Nephron (organoid): Measurements from ENCODE around the gene PPARG.

Source experiments
- H3K27ac Mint-ChIP-seq, 3 experiments: 2 replicates each; pipeline ENCODE4 v1.8.0; 2020; ENCODE audit warnings: mixed read lengths in 3 of 3, mild to moderate bottlenecking in 2 of 3, moderate library complexity in 1 of 3
- H3K27me3 Mint-ChIP-seq: 2 replicates; pipeline ENCODE4 v1.8.0; 2021; ENCODE audit warnings: low read depth, mild to moderate bottlenecking, moderate library complexity, mixed read lengths
- H3K36me3 Mint-ChIP-seq: 2 replicates; pipeline ENCODE4 v1.8.0; 2020; ENCODE audit warnings: low read depth, mixed read lengths
- H3K4me1 Mint-ChIP-seq: 2 replicates; pipeline ENCODE4 v1.8.0; 2020; ENCODE audit warnings: mixed read lengths
- H3K4me3 Mint-ChIP-seq, 3 experiments: 2 replicates each; pipeline ENCODE4 v1.8.0; 2020; ENCODE audit warnings: mild to moderate bottlenecking in 3 of 3, mixed read lengths in 3 of 3, moderate library complexity in 2 of 3
- H3K9me3 Mint-ChIP-seq: 2 replicates; pipeline ENCODE4 v1.8.0; 2020; ENCODE audit warnings: mixed read lengths
- TF ChIP-seq, protein P1 (sequence below), 3 experiments: fragments of 200-600 bp; sonication (generic); IDR thresholded peaks; one replicate each; pipeline ENCODE4 v1.5.0; 2021; ENCODE audit warnings: antibody characterized with exemption in 3 of 3; ENCODE audit not compliant: unreplicated experiment in 3 of 3

The PPARG gene

GRCh38 chr3:12439161-12439940 is 150.5 kb downstream of the PPARG start:
- Mint-ChIP-seq H3K27ac (peak overlapping the region; percentile 48 to 79 (median 78)), H3K4me1 (peaks cover 83% of the 10 kb centered on the region), H3K36me3 (no peaks in the 10 kb centered on the region), H3K27me3 (peaks cover 24% of the 10 kb centered on the region), H3K9me3 (no peaks in the 10 kb centered on the region), H3K4me3 (no peak overlapping the region)
- TF ChIP-seq, protein P1, sequence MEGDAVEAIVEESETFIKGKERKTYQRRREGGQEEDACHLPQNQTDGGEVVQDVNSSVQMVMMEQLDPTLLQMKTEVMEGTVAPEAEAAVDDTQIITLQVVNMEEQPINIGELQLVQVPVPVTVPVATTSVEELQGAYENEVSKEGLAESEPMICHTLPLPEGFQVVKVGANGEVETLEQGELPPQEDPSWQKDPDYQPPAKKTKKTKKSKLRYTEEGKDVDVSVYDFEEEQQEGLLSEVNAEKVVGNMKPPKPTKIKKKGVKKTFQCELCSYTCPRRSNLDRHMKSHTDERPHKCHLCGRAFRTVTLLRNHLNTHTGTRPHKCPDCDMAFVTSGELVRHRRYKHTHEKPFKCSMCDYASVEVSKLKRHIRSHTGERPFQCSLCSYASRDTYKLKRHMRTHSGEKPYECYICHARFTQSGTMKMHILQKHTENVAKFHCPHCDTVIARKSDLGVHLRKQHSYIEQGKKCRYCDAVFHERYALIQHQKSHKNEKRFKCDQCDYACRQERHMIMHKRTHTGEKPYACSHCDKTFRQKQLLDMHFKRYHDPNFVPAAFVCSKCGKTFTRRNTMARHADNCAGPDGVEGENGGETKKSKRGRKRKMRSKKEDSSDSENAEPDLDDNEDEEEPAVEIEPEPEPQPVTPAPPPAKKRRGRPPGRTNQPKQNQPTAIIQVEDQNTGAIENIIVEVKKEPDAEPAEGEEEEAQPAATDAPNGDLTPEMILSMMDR (IDR thresholded peaks at IDR 0.05; ENCODE audit: unreplicated experiment in 3 of 3) = no peak

- H3K4me1 Mint-ChIP-seq = peaks cover 88% of the 10 kb centered on the region
- TF ChIP-seq, protein P1 (IDR thresholded peaks at IDR 0.05; ENCODE audit: unreplicated experiment in 3 of 3) = no peak
- peak overlapping the region in 1 of 3 experiments; percentile 23 for H3K4me3 Mint-ChIP-seq
- H3K27ac Mint-ChIP-seq = peak overlapping the region; percentile 71 to 86 (median 82)
- H3K9me3 Mint-ChIP-seq = no peaks in the 10 kb centered on the region
- peaks cover 31% of the 10 kb centered on the region for H3K27me3 Mint-ChIP-seq
- no peaks in the 10 kb centered on the region for H3K36me3 Mint-ChIP-seq
Observed at GRCh38 chr3:12440927-12441714, 152.3 kb downstream of the PPARG start.

- peaks cover 74% of the 10 kb centered on the region for H3K4me1 Mint-ChIP-seq
Observed at GRCh38 chr3:12442654-12443501, 154.0 kb downstream of the PPARG start.

GRCh38 chr3:12443781-12444522 is 155.1 kb downstream of the PPARG start:
- peak overlapping the region; percentile 41 to 76 (median 57) for H3K27ac Mint-ChIP-seq
- H3K9me3 Mint-ChIP-seq = no peaks in the 10 kb centered on the region
- peak overlapping the region in 2 of 3 experiments; percentile 31 to 44 for H3K4me3 Mint-ChIP-seq
- TF ChIP-seq, protein P1 (IDR thresholded peaks at IDR 0.05; ENCODE audit: unreplicated experiment in 3 of 3) = no peak
- no peaks in the 10 kb centered on the region for H3K36me3 Mint-ChIP-seq
- peaks cover 26% of the 10 kb centered on the region for H3K27me3 Mint-ChIP-seq
- H3K4me1 Mint-ChIP-seq = peaks cover 69% of the 10 kb centered on the region

More at GRCh38 chr3:12442654-12443501, 154.0 kb downstream of the PPARG start:
- Mint-ChIP-seq H3K9me3 (no peaks in the 10 kb centered on the region), H3K36me3 (no peaks in the 10 kb centered on the region), H3K27me3 (peaks cover 23% of the 10 kb centered on the region), H3K4me3 (peak overlapping the region in 2 of 3 experiments; percentile 10 to 44), H3K27ac (peak overlapping the region; percentile 41 to 76 (median 57))
- TF ChIP-seq, protein P1 (IDR thresholded peaks at IDR 0.05; ENCODE audit: unreplicated experiment in 3 of 3) = no peak
